ENCODE measurements around the gene KRT12. TPM values are rescaled to one million over a fixed set of nuclear protein-coding genes. Genes with fewer than 3 reads are reported as not detected.

The KRT12 gene
- total and polyA plus RNA-seq, 9 of the 15 experiments (the other 6 are each of a cell fraction or from before 2014, with no cell fraction given): 0.18 to 7.0 (median 2.2) TPM

- TF ChIP-seq, protein P1, sequence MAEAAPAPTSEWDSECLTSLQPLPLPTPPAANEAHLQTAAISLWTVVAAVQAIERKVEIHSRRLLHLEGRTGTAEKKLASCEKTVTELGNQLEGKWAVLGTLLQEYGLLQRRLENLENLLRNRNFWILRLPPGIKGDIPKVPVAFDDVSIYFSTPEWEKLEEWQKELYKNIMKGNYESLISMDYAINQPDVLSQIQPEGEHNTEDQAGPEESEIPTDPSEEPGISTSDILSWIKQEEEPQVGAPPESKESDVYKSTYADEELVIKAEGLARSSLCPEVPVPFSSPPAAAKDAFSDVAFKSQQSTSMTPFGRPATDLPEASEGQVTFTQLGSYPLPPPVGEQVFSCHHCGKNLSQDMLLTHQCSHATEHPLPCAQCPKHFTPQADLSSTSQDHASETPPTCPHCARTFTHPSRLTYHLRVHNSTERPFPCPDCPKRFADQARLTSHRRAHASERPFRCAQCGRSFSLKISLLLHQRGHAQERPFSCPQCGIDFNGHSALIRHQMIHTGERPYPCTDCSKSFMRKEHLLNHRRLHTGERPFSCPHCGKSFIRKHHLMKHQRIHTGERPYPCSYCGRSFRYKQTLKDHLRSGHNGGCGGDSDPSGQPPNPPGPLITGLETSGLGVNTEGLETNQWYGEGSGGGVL (CRISPR knock-in tag; IDR thresholded peaks at IDR 0.05): no peak
- TF ChIP-seq DPF2 (IDR thresholded peaks at IDR 0.05) (no peak), TAF15 (IDR thresholded peaks at IDR 0.05; ENCODE audit: low read depth, low read length) (no peak), NR3C1 (CRISPR knock-in tag; IDR thresholded peaks at IDR 0.05) (no peak)
Measured at GRCh38 chr17:40813804-40814203, 53.2 kb downstream of the KRT12 start (continued).

DNA sequence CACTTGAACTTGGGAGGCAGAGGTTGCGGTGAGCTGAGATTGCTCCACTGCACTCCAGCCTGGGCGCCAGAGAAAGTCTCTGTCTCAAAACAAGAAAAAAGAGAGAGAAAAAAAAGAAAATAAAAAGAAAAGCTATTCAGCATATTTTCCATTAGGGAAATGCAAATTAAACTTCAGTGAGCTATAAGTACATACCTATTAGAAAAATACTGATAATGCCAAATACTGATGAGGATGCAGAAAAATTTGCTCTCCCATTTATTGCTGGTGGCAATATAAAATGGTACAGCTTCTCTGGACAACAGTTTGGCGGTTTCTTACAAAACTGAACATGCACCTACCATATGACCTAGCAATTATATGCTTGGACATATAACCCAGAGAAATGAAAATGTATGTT lies 54.4 kb downstream of the KRT12 start:
- peaks cover 5% of the 10 kb centered on the region for H3K9me1 ChIP-seq (ENCODE audit: control insufficient read depth, insufficient read depth, low read length)
- BruUV-seq (replicated peaks): no TSS peak
- WGBS (ENCODE audit: insufficient coverage, low coverage, missing lambda C conversion rate): 69% methylated on average over 3 of the region's 3 CpGs
- no peak overlapping the region for H3K27ac ChIP-seq (ENCODE audit: extremely low read depth, low read depth, low read length)
- TF ChIP-seq C11orf30 (IDR thresholded peaks at IDR 0.05; ENCODE audit: low read depth) (peak; percentile 50), ZNF316 (IDR thresholded peaks at IDR 0.05) (peak; percentile 77), PHF21A (IDR thresholded peaks at IDR 0.05; ENCODE audit: borderline replicate concordance, low read depth) (no peak), BRD4 (IDR thresholded peaks at IDR 0.05) (no peak)
- no peaks in the 10 kb centered on the region for H3K9me3 ChIP-seq (replicated peaks; ENCODE audit: control insufficient read depth, insufficient read depth, low read depth, low read length)
- ChIA-PET POLR2A (no interaction called here), CTCF (ENCODE audit: low intra/inter-chr PET ratio) (no interaction called here)
- H3K79me2 ChIP-seq (ENCODE audit: control insufficient read depth, insufficient read depth, low read length): peaks cover 10% of the 10 kb centered on the region
- H3K27me3 ChIP-seq (ENCODE audit: control insufficient read depth in 2 of 2, insufficient read depth in 2 of 2, low read length in 2 of 2): no peaks in the 10 kb centered on the region
- H2AFZ ChIP-seq (ENCODE audit: low read depth, low read length): no peak overlapping the region
- DNase-seq (ENCODE audit: extremely low read depth in 1 of 4, low spot score in 3 of 4) (no peak), ATAC-seq (no peak), FAIRE-seq (no peak)
- H3K4me1 ChIP-seq (replicated peaks in 1 of 2; ENCODE audit: control insufficient read depth in 2 of 2, insufficient read depth in 2 of 2, low read length in 2 of 2): peaks cover 0 to 10% of the 10 kb centered on the region in 2 experiments; a peak in 3 of 5 replicates
- H3K9ac ChIP-seq (ENCODE audit: insufficient read depth in 1 of 2, low read depth in 2 of 2, low read length in 2 of 2): no peak overlapping the region
- no peak overlapping the region for H3K4me2 ChIP-seq (ENCODE audit: insufficient read depth, low read length)
- in situ Hi-C loops (cut with MboI) (no loop called here), intact Hi-C loops (cut with micrococcal nuclease) (no loop called here)
- H3K36me3 ChIP-seq (ENCODE audit: control insufficient read depth, insufficient read depth, low read length): peaks cover 11% of the 10 kb centered on the region
- no peaks in the 10 kb centered on the region for H4K20me1 ChIP-seq (replicated peaks; ENCODE audit: control insufficient read depth, insufficient read depth, low read length)
- H3K4me3 ChIP-seq: no peak overlapping the region

Other genes starting within 250 kb of the KRT12 start
Only the 7 nearest of the 27 such genes appear.
- gene KRT26, start 95.0 kb downstream of the KRT12 start, total RNA-seq (2014; rRNA removed): not detected in 2 replicates
- not detected in 2 replicates for gene KRT26, start 95.0 kb downstream of the KRT12 start, total RNA-seq (2014; rRNA removed; fragmentation: Illumina TruSeq; extraction: Trizol)
- not detected in 2 replicates for gene KRT26, start 95.0 kb downstream of the KRT12 start, total RNA-seq (2015; rRNA removed; fragmentation: Illumina TruSeq; extraction: Trizol)
- not detected in 2 replicates for gene KRT26, start 95.0 kb downstream of the KRT12 start, total RNA-seq (2021)
- not detected in 2 replicates for gene KRT26, start 95.0 kb downstream of the KRT12 start, polyA plus RNA-seq (2011; rRNA removed)
- gene KRT26, start 95.0 kb downstream of the KRT12 start, polyA plus RNA-seq (2014; fragmentation: Illumina TruSeq; extraction: Trizol): not detected in 2 replicates
- gene KRT26, start 95.0 kb downstream of the KRT12 start, polyA plus RNA-seq (2014; fragmentation: Nextera tagmentation; extraction: Ambion mirVana): not detected
- not detected in 2 replicates for gene KRT26, start 95.0 kb downstream of the KRT12 start, polyA plus RNA-seq (2014; rRNA removed)
- gene KRT27, start 84.7 kb downstream of the KRT12 start, total RNA-seq (2014; rRNA removed): not detected in 2 replicates
- gene KRT27, start 84.7 kb downstream of the KRT12 start, total RNA-seq (2014; rRNA removed; fragmentation: Illumina TruSeq; extraction: Trizol): not detected in 2 replicates
- not detected in 2 replicates for gene KRT27, start 84.7 kb downstream of the KRT12 start, total RNA-seq (2015; rRNA removed; fragmentation: Illumina TruSeq; extraction: Trizol)
- gene KRT27, start 84.7 kb downstream of the KRT12 start, total RNA-seq (2021): 0.11 TPM in 1 of 2 replicates, not detected in the other
- not detected in 2 replicates for gene KRT27, start 84.7 kb downstream of the KRT12 start, polyA plus RNA-seq (2011; rRNA removed)
- not detected in 2 replicates for gene KRT27, start 84.7 kb downstream of the KRT12 start, polyA plus RNA-seq (2014; fragmentation: Illumina TruSeq; extraction: Trizol)
- under 1 TPM in 1 of 2 experiments, not detected in 1; 0.10 TPM for gene KRT27, start 84.7 kb downstream of the KRT12 start, polyA plus RNA-seq (2014; fragmentation: Nextera tagmentation; extraction: Ambion mirVana)
- not detected in 2 replicates for gene KRT27, start 84.7 kb downstream of the KRT12 start, polyA plus RNA-seq (2014; rRNA removed)
- not detected in 2 replicates for gene KRT28, start 67.3 kb downstream of the KRT12 start, total RNA-seq (2014; rRNA removed)
- gene KRT28, start 67.3 kb downstream of the KRT12 start, total RNA-seq (2014; rRNA removed; fragmentation: Illumina TruSeq; extraction: Trizol): not detected in 2 replicates
- not detected in 2 replicates for gene KRT28, start 67.3 kb downstream of the KRT12 start, total RNA-seq (2015; rRNA removed; fragmentation: Illumina TruSeq; extraction: Trizol)
- gene KRT28, start 67.3 kb downstream of the KRT12 start, total RNA-seq (2021): not detected in 2 replicates
- not detected in 2 replicates for gene KRT28, start 67.3 kb downstream of the KRT12 start, polyA plus RNA-seq (2011; rRNA removed)
- gene KRT28, start 67.3 kb downstream of the KRT12 start, polyA plus RNA-seq (2014; fragmentation: Illumina TruSeq; extraction: Trizol): not detected in 2 replicates
- gene KRT28, start 67.3 kb downstream of the KRT12 start, polyA plus RNA-seq (2014; fragmentation: Nextera tagmentation; extraction: Ambion mirVana): not detected
- not detected in 2 replicates for gene KRT28, start 67.3 kb downstream of the KRT12 start, polyA plus RNA-seq (2014; rRNA removed)
- gene KRT10, start 44.6 kb downstream of the KRT12 start, total RNA-seq (2014; rRNA removed): 64.0 and 70.5 TPM in 2 replicates
- gene KRT10, start 44.6 kb downstream of the KRT12 start, total RNA-seq (2014; rRNA removed; fragmentation: Illumina TruSeq; extraction: Trizol): 80.8 and 101 TPM in 2 replicates
- 45.7 and 51.0 TPM in 2 replicates for gene KRT10, start 44.6 kb downstream of the KRT12 start, total RNA-seq (2015; rRNA removed; fragmentation: Illumina TruSeq; extraction: Trizol)
- 153 and 166 TPM in 2 replicates for gene KRT10, start 44.6 kb downstream of the KRT12 start, total RNA-seq (2021)
- 38.5 and 179 TPM in 2 replicates for gene KRT10, start 44.6 kb downstream of the KRT12 start, polyA plus RNA-seq (2011; rRNA removed)
- gene KRT10, start 44.6 kb downstream of the KRT12 start, polyA plus RNA-seq (2014; fragmentation: Illumina TruSeq; extraction: Trizol): 76.2 and 80.2 TPM in 2 replicates
- 10 to 100 TPM; 47.0 to 54.6 TPM for gene KRT10, start 44.6 kb downstream of the KRT12 start, polyA plus RNA-seq (2014; fragmentation: Nextera tagmentation; extraction: Ambion mirVana)
- gene KRT10, start 44.6 kb downstream of the KRT12 start, polyA plus RNA-seq (2014; rRNA removed): 110 and 139 TPM in 2 replicates
- gene KRT20, start 18.0 kb upstream of the KRT12 start, total RNA-seq (2014; rRNA removed): not detected in 2 replicates
- gene KRT20, start 18.0 kb upstream of the KRT12 start, total RNA-seq (2014; rRNA removed; fragmentation: Illumina TruSeq; extraction: Trizol): not detected in 2 replicates
- not detected in 2 replicates for gene KRT20, start 18.0 kb upstream of the KRT12 start, total RNA-seq (2015; rRNA removed; fragmentation: Illumina TruSeq; extraction: Trizol)
- gene KRT20, start 18.0 kb upstream of the KRT12 start, total RNA-seq (2021): 0.44 and 0.51 TPM in 2 replicates
- gene KRT20, start 18.0 kb upstream of the KRT12 start, polyA plus RNA-seq (2011; rRNA removed): not detected in 2 replicates
- gene KRT20, start 18.0 kb upstream of the KRT12 start, polyA plus RNA-seq (2014; fragmentation: Illumina TruSeq; extraction: Trizol): not detected in 2 replicates
- not detected for gene KRT20, start 18.0 kb upstream of the KRT12 start, polyA plus RNA-seq (2014; fragmentation: Nextera tagmentation; extraction: Ambion mirVana)
- not detected in 2 replicates for gene KRT20, start 18.0 kb upstream of the KRT12 start, polyA plus RNA-seq (2014; rRNA removed)
- gene KRT23, start 70.4 kb upstream of the KRT12 start, total RNA-seq (2014; rRNA removed): not detected in 2 replicates
- not detected in 2 replicates for gene KRT23, start 70.4 kb upstream of the KRT12 start, total RNA-seq (2014; rRNA removed; fragmentation: Illumina TruSeq; extraction: Trizol)
- not detected in 2 replicates for gene KRT23, start 70.4 kb upstream of the KRT12 start, total RNA-seq (2015; rRNA removed; fragmentation: Illumina TruSeq; extraction: Trizol)
- not detected in 2 replicates for gene KRT23, start 70.4 kb upstream of the KRT12 start, total RNA-seq (2021)
- gene KRT23, start 70.4 kb upstream of the KRT12 start, polyA plus RNA-seq (2011; rRNA removed): not detected in 2 replicates
- gene KRT23, start 70.4 kb upstream of the KRT12 start, polyA plus RNA-seq (2014; fragmentation: Illumina TruSeq; extraction: Trizol): not detected in 2 replicates
- gene KRT23, start 70.4 kb upstream of the KRT12 start, polyA plus RNA-seq (2014; fragmentation: Nextera tagmentation; extraction: Ambion mirVana): not detected
- not detected in 2 replicates for gene KRT23, start 70.4 kb upstream of the KRT12 start, polyA plus RNA-seq (2014; rRNA removed)
- not detected in 2 replicates for gene KRT39, start 99.7 kb upstream of the KRT12 start, total RNA-seq (2014; rRNA removed)
- not detected in 2 replicates for gene KRT39, start 99.7 kb upstream of the KRT12 start, total RNA-seq (2014; rRNA removed; fragmentation: Illumina TruSeq; extraction: Trizol)
- gene KRT39, start 99.7 kb upstream of the KRT12 start, total RNA-seq (2015; rRNA removed; fragmentation: Illumina TruSeq; extraction: Trizol): not detected in 2 replicates
- not detected in 2 replicates for gene KRT39, start 99.7 kb upstream of the KRT12 start, total RNA-seq (2021)
- gene KRT39, start 99.7 kb upstream of the KRT12 start, polyA plus RNA-seq (2011; rRNA removed): not detected in 2 replicates
- gene KRT39, start 99.7 kb upstream of the KRT12 start, polyA plus RNA-seq (2014; fragmentation: Illumina TruSeq; extraction: Trizol): not detected in 2 replicates
- not detected for gene KRT39, start 99.7 kb upstream of the KRT12 start, polyA plus RNA-seq (2014; fragmentation: Nextera tagmentation; extraction: Ambion mirVana)
- gene KRT39, start 99.7 kb upstream of the KRT12 start, polyA plus RNA-seq (2014; rRNA removed): not detected in 2 replicates